HG02870 (cell line): Measurements from ENCODE around the gene MYO1B.
"Not testable (repeated sequence)": the region's sequence is repeated elsewhere in the genome, so short reads cannot be mapped to it uniquely, and the experiment has no call there.

Source experiments
- ATAC-seq: cut with Tn5 transposase; IDR thresholded peaks from one replicate; pipeline ENCODE4 v1.9.1; 2021; ENCODE audit warnings: mild to moderate bottlenecking, moderate library complexity; ENCODE audit not compliant: unreplicated experiment

MYO1B gene

GRCh38 chr2:191441496-191442214 is 196.5 kb downstream of the MYO1B start:
- ATAC-seq: no peak

GRCh38 chr2:191443446-191443845 is 198.2 kb downstream of the MYO1B start:
- no peak for ATAC-seq

- no peak for ATAC-seq
These were observed 201.7 kb downstream of the MYO1B start for GRCh38 chr2:191446910-191447309.

- no peak for ATAC-seq
These were observed 205.9 kb downstream of the MYO1B start for GRCh38 chr2:191451116-191451515.

- no peak for ATAC-seq
These were observed 206.9 kb downstream of the MYO1B start for GRCh38 chr2:191452065-191452464.

GRCh38 chr2:191453761-191454160 is 208.6 kb downstream of the MYO1B start:
- no peak for ATAC-seq

- not testable (repeated sequence) for ATAC-seq
These were observed 211.3 kb downstream of the MYO1B start for GRCh38 chr2:191456506-191456905.

- no peak for ATAC-seq
These were observed 214.0 kb downstream of the MYO1B start for GRCh38 chr2:191459158-191459557.

GRCh38 chr2:191462370-191462769 is 217.2 kb downstream of the MYO1B start:
- no peak for ATAC-seq

GRCh38 chr2:191463790-191464189 is 218.6 kb downstream of the MYO1B start:
- no peak for ATAC-seq

GRCh38 chr2:191465766-191466420 is 220.7 kb downstream of the MYO1B start:
- no peak for ATAC-seq

GRCh38 chr2:191467113-191467512 is 221.9 kb downstream of the MYO1B start:
- ATAC-seq: no peak

GRCh38 chr2:191470306-191470705 is 225.1 kb downstream of the MYO1B start:
- no peak for ATAC-seq

GRCh38 chr2:191474464-191474863 is 229.3 kb downstream of the MYO1B start:
- ATAC-seq: no peak
